H9 (cell line): ENCODE measurements around the gene RNF157. TPM values are rescaled to one million over a fixed set of nuclear protein-coding genes. Genes with fewer than 3 reads are reported as not detected.

ENCODE experiments used
- DNase-seq: peaks from one replicate; pipeline ENCODE4 v3.0.0-alpha.2; 2017
- H2AFZ ChIP-seq: one replicate; pipeline ENCODE4 v1.6.1; 2013; ENCODE audit warnings: mild to moderate bottlenecking, low read length, control low read depth, moderate library complexity
- H2AK5ac ChIP-seq: 2 replicates; pipeline ENCODE4 v1.6.1; 2013; ENCODE audit warnings: low read length, control low read depth, mixed read lengths; ENCODE audit not compliant: insufficient read length
- H2BK120ac ChIP-seq: one replicate; pipeline ENCODE4 v1.6.1; 2013; ENCODE audit warnings: low read depth, mild to moderate bottlenecking, low read length, control low read depth, inconsistent platforms; ENCODE audit not compliant: poor library complexity, severe bottlenecking
- H2BK12ac ChIP-seq: 2 replicates; pipeline ENCODE4 v1.6.1; 2013; ENCODE audit warnings: low read length, control low read depth, mixed read lengths, low read depth; ENCODE audit not compliant: insufficient read length
- H2BK15ac ChIP-seq: 2 replicates; pipeline ENCODE4 v1.6.1; 2013; ENCODE audit warnings: low read depth, low read length, control low read depth
- H2BK20ac ChIP-seq: one replicate; pipeline ENCODE4 v1.6.1; 2013; ENCODE audit warnings: low read depth, mild to moderate bottlenecking, low read length, control low read depth, inconsistent platforms; ENCODE audit not compliant: poor library complexity, severe bottlenecking
- H2BK5ac ChIP-seq: 2 replicates; pipeline ENCODE4 v1.6.1; 2013; ENCODE audit warnings: low read length, control low read depth, mixed read lengths; ENCODE audit not compliant: insufficient read length
- H3K14ac ChIP-seq: 2 replicates; pipeline ENCODE4 v1.6.1; 2013; ENCODE audit warnings: low read length, control low read depth; ENCODE audit not compliant: insufficient read depth
- H3K18ac ChIP-seq: 2 replicates; pipeline ENCODE4 v1.6.1; 2013; ENCODE audit warnings: low read depth, mild to moderate bottlenecking, mixed read lengths, low read length, control low read depth; ENCODE audit not compliant: insufficient read length
- H3K23ac ChIP-seq: 2 replicates; pipeline ENCODE4 v1.6.1; 2013; ENCODE audit warnings: low read length, control low read depth, mixed read lengths, low read depth; ENCODE audit not compliant: insufficient read length
- H3K23me2 ChIP-seq: 2 replicates; pipeline ENCODE4 v1.6.1; 2013; ENCODE audit warnings: low read depth, mild to moderate bottlenecking, mixed read lengths, low read length, control low read depth; ENCODE audit not compliant: insufficient read length, poor library complexity, severe bottlenecking
- H3K27ac ChIP-seq: 2 replicates; pipeline ENCODE4 v1.5.1; 2013; ENCODE audit warnings: low read length, control low read depth, mixed read lengths, low read depth; ENCODE audit not compliant: insufficient read length
- H3K27me3 ChIP-seq: 2 replicates; pipeline ENCODE4 v1.6.1; 2013; ENCODE audit warnings: low read length, control low read depth, inconsistent platforms; ENCODE audit not compliant: insufficient read depth
- H3K4ac ChIP-seq: 2 replicates; pipeline ENCODE4 v1.6.1; 2013; ENCODE audit warnings: low read depth, mild to moderate bottlenecking, control low read depth, inconsistent platforms, low read length, moderate library complexity
- H3K4me1 ChIP-seq: 2 replicates; pipeline ENCODE4 v1.6.1; 2013; ENCODE audit warnings: low read length, control low read depth, inconsistent platforms; ENCODE audit not compliant: insufficient read depth
- H3K4me2 ChIP-seq: 2 replicates; pipeline ENCODE4 v1.6.1; 2013; ENCODE audit warnings: low read length, control low read depth, mixed read lengths; ENCODE audit not compliant: insufficient read length, insufficient read depth
- H3K56ac ChIP-seq: 2 replicates; pipeline ENCODE4 v1.6.1; 2013; ENCODE audit warnings: low read depth, mild to moderate bottlenecking, mixed read lengths, low read length, control low read depth; ENCODE audit not compliant: insufficient read length
- H3K79me1 ChIP-seq: 2 replicates; pipeline ENCODE4 v1.6.1; 2013; ENCODE audit warnings: low read depth, mild to moderate bottlenecking, moderate library complexity, low read length, control low read depth, inconsistent platforms; ENCODE audit not compliant: insufficient read depth, poor library complexity, severe bottlenecking
- H3K79me2 ChIP-seq: 2 replicates; pipeline ENCODE4 v1.6.1; 2013; ENCODE audit warnings: low read length, control low read depth, inconsistent platforms; ENCODE audit not compliant: insufficient read depth
- H3K9ac ChIP-seq: 2 replicates; pipeline ENCODE4 v1.6.1; 2013; ENCODE audit warnings: low read length, control low read depth, mixed read lengths; ENCODE audit not compliant: insufficient read length; ENCODE audit errors: extremely low read depth
- H3K9me3 ChIP-seq: one replicate; pipeline ENCODE4 v1.6.1; 2013; ENCODE audit warnings: low read depth, low read length, inconsistent platforms; ENCODE audit not compliant: control insufficient read depth
- H3T11ph ChIP-seq: one replicate; pipeline ENCODE4 v1.6.1; 2013; ENCODE audit warnings: mild to moderate bottlenecking, low read length, control low read depth, inconsistent platforms
- H4K20me1 ChIP-seq: one replicate; pipeline ENCODE4 v1.6.1; 2013; ENCODE audit not compliant: control insufficient read depth, insufficient read length, insufficient read depth
- H4K5ac ChIP-seq: 2 replicates; pipeline ENCODE4 v1.6.1; 2013; ENCODE audit warnings: low read depth, mild to moderate bottlenecking, mixed read lengths, low read length, control low read depth; ENCODE audit not compliant: insufficient read length
- H4K8ac ChIP-seq: replicated peaks from 2 replicates; pipeline ENCODE4 v1.6.1; 2013; ENCODE audit warnings: low read length, control low read depth, mixed read lengths, low read depth; ENCODE audit not compliant: insufficient read length
- H4K91ac ChIP-seq: 2 replicates; pipeline ENCODE4 v1.6.1; 2013; ENCODE audit warnings: low read depth, mild to moderate bottlenecking, moderate library complexity, mixed read lengths, low read length, control low read depth; ENCODE audit not compliant: insufficient read length
- H3K27ac Mint-ChIP-seq, 3 experiments: 2 replicates in 2 of 3; 3 replicates in 1 of 3; pipeline ENCODE4 v1.8.0; 2020 to 2021; ENCODE audit warnings: mixed read lengths in 3 of 3, mild to moderate bottlenecking in 1 of 3, moderate library complexity in 1 of 3
- H3K27me3 Mint-ChIP-seq: 2 replicates; pipeline ENCODE4 v1.8.0; 2021; ENCODE audit warnings: low read depth, mild to moderate bottlenecking, moderate library complexity, mixed read lengths
- H3K36me3 Mint-ChIP-seq, 3 experiments: 2 replicates in 2 of 3; 3 replicates in 1 of 3; pipeline ENCODE4 v1.8.0; 2020 to 2021; ENCODE audit warnings: low read depth in 3 of 3, mixed read lengths in 3 of 3; ENCODE audit not compliant: insufficient read depth in 1 of 3
- H3K4me1 Mint-ChIP-seq, 2 experiments: 2 replicates each; pipeline ENCODE4 v1.8.0; 2020; ENCODE audit warnings: mixed read lengths in 2 of 2
- H3K4me3 Mint-ChIP-seq, 2 experiments: 2 replicates in 1 of 2; 3 replicates in 1 of 2; pipeline ENCODE4 v1.8.0; 2020 to 2021; ENCODE audit warnings: mild to moderate bottlenecking in 2 of 2, mixed read lengths in 2 of 2, moderate library complexity in 1 of 2
- H3K9me3 Mint-ChIP-seq, 2 experiments: 2 replicates in 1 of 2; 3 replicates in 1 of 2; pipeline ENCODE4 v1.8.0; 2020; ENCODE audit warnings: mild to moderate bottlenecking in 2 of 2, mixed read lengths in 2 of 2, moderate library complexity in 1 of 2
- WGBS: extraction: QIAGEN DNeasy Blood & Tissue Kit; methylation state at CpG from one replicate; pipeline ENCODE4 v1.1.7; 2013; ENCODE audit warnings: missing lambda C conversion rate, low lambda C conversion rate, mixed read lengths; ENCODE audit not compliant: insufficient read length; ENCODE audit errors: extremely low coverage; 5-methylcytosine and 5-hydroxymethylcytosine counted together
- total RNA-seq: library from RNA; stranded (reverse); gene quantifications from 2 replicates; pipeline ENCODE4 v1.2.1, GENCODE V29; 2021
- TF ChIP-seq, protein P1 (sequence below): fragments of 200-600 bp; sonication (generic); conservative IDR thresholded peaks from 3 replicates; pipeline ENCODE4 v1.8.0; 2021; ENCODE audit warnings: antibody characterized with exemption, mild to moderate bottlenecking

The RNF157 gene
- total RNA-seq, 1 experiment from 2014 or later: 9.9 TPM

DNA sequence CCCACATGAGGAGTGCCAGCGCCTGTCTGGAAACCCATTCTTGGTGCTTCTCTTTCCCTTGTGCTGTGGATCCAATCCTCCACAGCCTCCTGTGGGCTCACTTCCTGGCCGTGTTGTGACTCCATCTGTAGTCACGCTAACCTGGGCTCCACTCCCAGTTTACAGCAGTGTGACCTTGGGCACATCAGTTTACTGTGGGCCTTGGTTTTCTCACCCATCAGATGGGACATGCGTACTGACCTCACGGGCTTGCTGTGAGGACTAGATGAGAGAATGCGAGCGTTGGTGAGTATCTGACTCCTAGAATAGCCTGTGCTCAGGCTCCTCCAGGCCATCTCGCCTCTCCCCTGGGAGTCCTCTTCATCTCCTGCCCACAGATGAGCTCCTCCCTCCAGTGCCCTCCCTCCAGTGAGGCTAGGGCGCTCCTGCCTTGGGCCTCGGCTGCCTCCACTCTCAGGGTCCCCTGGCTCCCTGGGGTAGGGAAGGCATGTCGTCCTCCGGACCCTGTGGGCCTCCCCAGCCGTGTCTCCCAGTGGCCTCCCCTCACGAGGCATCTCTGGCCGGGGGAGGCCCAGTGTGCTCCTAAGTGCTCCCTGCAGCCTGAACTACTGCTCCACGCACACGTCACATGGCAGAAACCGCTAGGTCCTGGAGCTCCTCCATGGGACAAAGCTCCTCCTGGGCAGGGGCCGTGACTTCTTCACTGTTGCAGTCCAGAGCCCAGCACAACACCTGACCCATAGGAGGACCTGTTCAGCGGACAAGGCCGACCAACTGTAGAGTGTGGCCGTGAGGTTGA is 94.0 kb downstream of the RNF157 start:
- Histone ChIP-seq H3K14ac (no peak overlapping the region; the same call in 1 of the 2 replicates), H2BK20ac (no peak overlapping the region), H3K27ac (no peak overlapping the region), H2AFZ (no peak overlapping the region), H3T11ph (no peak overlapping the region), H3K9ac (no peak overlapping the region), H3K4ac (no peak overlapping the region), H3K56ac (no peak overlapping the region), H2BK5ac (no peak overlapping the region), H3K9me3 (no peaks in the 10 kb centered on the region), H2BK12ac (no peak overlapping the region), H3K23ac (no peak overlapping the region), H3K27me3 (peaks cover 6% of the 10 kb centered on the region; the same call in 1 of the 2 replicates), H3K79me1 (no peaks in the 10 kb centered on the region), H3K79me2 (no peaks in the 10 kb centered on the region), H3K4me2 (no peak overlapping the region), H3K18ac (no peak overlapping the region), H2BK15ac (no peak overlapping the region), H3K23me2 (peaks cover 5% of the 10 kb centered on the region), H4K5ac (no peak overlapping the region), H4K8ac (no peak overlapping the region), H4K20me1 (no peaks in the 10 kb centered on the region), H2BK120ac (no peak overlapping the region), H4K91ac (no peak overlapping the region), H3K4me1 (peaks cover 24% of the 10 kb centered on the region), H2AK5ac (no peak overlapping the region)
- no peak overlapping the region; a peak in 1 of 7 replicates for H3K27ac Mint-ChIP-seq
- H3K4me3 Mint-ChIP-seq: no peak overlapping the region
- H3K9me3 Mint-ChIP-seq: peaks cover 0 to 1% of the 10 kb centered on the region in 2 experiments; a peak in 2 of 5 replicates
- H3K36me3 Mint-ChIP-seq: no peaks in the 10 kb centered on the region; a peak in 1 of 7 replicates
- peaks cover 48% of the 10 kb centered on the region for H3K27me3 Mint-ChIP-seq
- no peak for DNase-seq
- H3K4me1 Mint-ChIP-seq: peaks cover 42 to 48% of the 10 kb centered on the region in 2 experiments
- WGBS: no CpG with 5 or more reads among the region's 22 CpGs
- TF ChIP-seq, protein P1, sequence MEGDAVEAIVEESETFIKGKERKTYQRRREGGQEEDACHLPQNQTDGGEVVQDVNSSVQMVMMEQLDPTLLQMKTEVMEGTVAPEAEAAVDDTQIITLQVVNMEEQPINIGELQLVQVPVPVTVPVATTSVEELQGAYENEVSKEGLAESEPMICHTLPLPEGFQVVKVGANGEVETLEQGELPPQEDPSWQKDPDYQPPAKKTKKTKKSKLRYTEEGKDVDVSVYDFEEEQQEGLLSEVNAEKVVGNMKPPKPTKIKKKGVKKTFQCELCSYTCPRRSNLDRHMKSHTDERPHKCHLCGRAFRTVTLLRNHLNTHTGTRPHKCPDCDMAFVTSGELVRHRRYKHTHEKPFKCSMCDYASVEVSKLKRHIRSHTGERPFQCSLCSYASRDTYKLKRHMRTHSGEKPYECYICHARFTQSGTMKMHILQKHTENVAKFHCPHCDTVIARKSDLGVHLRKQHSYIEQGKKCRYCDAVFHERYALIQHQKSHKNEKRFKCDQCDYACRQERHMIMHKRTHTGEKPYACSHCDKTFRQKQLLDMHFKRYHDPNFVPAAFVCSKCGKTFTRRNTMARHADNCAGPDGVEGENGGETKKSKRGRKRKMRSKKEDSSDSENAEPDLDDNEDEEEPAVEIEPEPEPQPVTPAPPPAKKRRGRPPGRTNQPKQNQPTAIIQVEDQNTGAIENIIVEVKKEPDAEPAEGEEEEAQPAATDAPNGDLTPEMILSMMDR: no peak
